ENCODE data around the gene WT1. TPM values are rescaled to one million over a fixed set of nuclear protein-coding genes. Genes with fewer than 3 reads are reported as not detected.
"Not testable (repeated sequence)": the region's sequence is repeated elsewhere in the genome, so short reads cannot be mapped to it uniquely, and the experiment has no call there.

WT1 gene
- total RNA-seq, 1 experiment from 2014 or later = 0.10 TPM

- Histone ChIP-seq H3K36me3 (no peaks in the 10 kb centered on the region), H3K9me3 (no peaks in the 10 kb centered on the region), H3K27me3 (no peaks in the 10 kb centered on the region), H3K4me3 (no peak overlapping the region)
- no peak for DNase-seq
Observed at GRCh38 chr11:32382339-32383049, 52.8 kb downstream of the WT1 start.

- no peak for DNase-seq
- no peaks in the 10 kb centered on the region for H3K9me3 ChIP-seq
- no peak overlapping the region for H3K4me3 ChIP-seq
- no peaks in the 10 kb centered on the region for H3K27me3 ChIP-seq
- H3K36me3 ChIP-seq = no peaks in the 10 kb centered on the region
Observed at GRCh38 chr11:32381179-32381578, 54.2 kb downstream of the WT1 start.

DNA sequence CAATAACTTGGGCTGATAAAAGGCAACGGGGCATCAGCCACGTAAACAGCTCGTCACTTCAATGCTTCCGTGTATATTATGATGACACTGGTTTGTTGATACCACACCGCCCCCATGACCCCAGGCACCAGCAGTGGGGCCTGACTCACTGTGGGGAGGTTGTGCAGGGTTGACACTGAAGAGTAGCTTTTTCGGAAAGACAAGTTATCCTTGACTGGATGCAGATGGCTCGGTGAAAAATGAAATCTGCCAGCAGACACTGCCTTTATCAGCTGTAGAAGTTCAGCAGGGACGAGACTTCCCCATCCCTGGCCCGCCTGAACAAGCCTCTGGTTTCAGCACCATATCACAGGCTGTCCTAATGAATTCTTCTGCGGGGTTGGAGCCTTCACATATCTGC is 55.6 kb downstream of the WT1 start:
- Histone ChIP-seq H3K4me3 (no peak overlapping the region), H3K9me3 (no peaks in the 10 kb centered on the region), H3K27me3 (no peaks in the 10 kb centered on the region), H3K36me3 (no peaks in the 10 kb centered on the region)
- DNase-seq = no peak

DNA sequence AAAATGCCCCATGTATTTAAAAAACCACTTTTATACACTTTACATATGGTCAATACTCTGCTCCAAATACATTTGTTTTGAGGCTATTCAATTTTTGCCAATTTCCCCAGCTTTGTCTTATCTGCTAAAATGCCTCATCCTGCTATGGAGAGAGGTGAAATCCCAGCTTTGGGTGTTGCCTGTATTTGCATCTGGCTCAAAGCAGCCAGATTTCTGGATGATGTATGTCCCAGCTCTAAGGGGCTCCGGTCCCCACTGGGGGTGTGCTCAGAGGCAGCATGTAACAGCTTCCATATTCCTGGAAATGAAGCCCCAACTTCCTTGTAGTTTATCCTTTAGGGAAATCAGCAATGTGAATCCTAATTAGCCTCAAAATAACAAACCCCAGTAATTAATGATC is 59.5 kb downstream of the WT1 start:
- DNase-seq = no peak
- Histone ChIP-seq H3K9me3 (no peaks in the 10 kb centered on the region), H3K36me3 (no peaks in the 10 kb centered on the region), H3K27me3 (no peaks in the 10 kb centered on the region), H3K4me3 (no peak overlapping the region)

GRCh38 chr11:32374261-32374711 is 61.1 kb downstream of the WT1 start:
- DNase-seq = no peak
- Histone ChIP-seq H3K9me3 (no peaks in the 10 kb centered on the region), H3K27me3 (no peaks in the 10 kb centered on the region), H3K36me3 (no peaks in the 10 kb centered on the region), H3K4me3 (no peak overlapping the region)

DNA sequence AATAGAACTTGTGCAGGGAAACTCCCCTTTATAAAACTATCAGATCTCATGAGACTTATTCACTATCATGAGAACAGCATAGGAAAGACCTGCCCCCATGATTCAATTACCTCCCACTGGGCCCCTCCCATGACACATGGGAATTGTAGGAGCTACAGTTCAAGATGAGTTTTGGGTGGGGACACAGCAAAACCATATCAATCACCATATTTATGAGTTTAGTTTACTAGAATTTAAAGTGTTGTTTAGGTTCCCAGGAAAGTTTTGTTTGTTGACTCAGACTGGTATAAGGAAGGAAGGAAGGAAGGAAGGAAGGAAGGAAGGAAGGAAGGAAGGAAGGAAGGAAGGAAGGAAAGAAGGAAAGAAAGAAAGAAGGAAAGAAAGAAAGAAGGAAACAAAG is 65.4 kb downstream of the WT1 start:
- DNase-seq, H3K4me3 ChIP-seq, H3K36me3 ChIP-seq, H3K9me3 ChIP-seq, H3K27me3 ChIP-seq: not testable (repeated sequence)

DNA sequence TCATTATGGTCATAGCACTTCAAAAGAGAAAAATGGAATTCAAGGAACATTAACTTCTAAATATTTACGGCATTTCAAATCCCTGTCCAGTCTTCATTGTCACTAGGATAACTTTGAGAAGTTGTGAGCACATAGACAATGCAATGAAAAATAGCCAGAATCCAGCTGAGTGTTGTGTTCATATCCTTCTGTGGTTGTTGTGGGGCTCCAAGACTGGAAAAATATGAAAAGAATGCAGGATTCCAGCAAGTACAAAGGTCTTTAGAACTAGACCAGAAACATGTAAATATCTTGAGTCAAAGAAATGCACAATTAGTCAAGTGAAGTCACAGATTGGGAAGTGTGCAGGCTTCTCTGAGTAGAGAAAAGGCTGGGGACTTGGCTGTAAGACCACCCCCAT is 68.7 kb downstream of the WT1 start:
- H3K4me3 ChIP-seq = no peak overlapping the region
- H3K36me3 ChIP-seq = no peaks in the 10 kb centered on the region
- no peaks in the 10 kb centered on the region for H3K27me3 ChIP-seq
- no peaks in the 10 kb centered on the region for H3K9me3 ChIP-seq
- DNase-seq = no peak

- Histone ChIP-seq H3K9me3 (no peaks in the 10 kb centered on the region), H3K27me3 (no peaks in the 10 kb centered on the region), H3K4me3 (no peak overlapping the region), H3K36me3 (no peaks in the 10 kb centered on the region)
- DNase-seq = no peak
Observed at GRCh38 chr11:32365192-32365591, 70.1 kb downstream of the WT1 start.

- DNase-seq = no peak
- Histone ChIP-seq H3K27me3 (no peaks in the 10 kb centered on the region), H3K4me3 (no peak overlapping the region), H3K36me3 (no peaks in the 10 kb centered on the region), H3K9me3 (no peaks in the 10 kb centered on the region)
Observed at GRCh38 chr11:32358729-32359128, 76.6 kb downstream of the WT1 start.

DNA sequence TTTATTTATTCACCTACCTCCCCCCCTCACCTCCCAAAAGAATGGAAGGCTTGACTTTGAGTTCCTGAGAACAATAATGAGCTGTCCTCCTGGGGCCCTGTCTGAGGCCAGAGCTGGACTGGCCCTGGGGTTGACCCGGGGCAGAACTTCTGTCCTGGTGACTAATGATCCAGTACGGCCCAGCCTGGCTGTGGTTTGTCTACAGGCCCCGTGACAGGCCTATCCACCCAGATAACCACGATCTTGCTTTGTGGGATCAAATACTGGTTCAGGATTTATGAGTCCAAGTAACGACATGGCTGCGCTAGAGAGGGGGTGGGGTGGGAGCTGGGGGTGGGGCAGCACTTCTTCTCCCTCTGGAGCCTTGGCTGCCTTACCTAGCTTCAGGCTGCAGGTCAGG is 81.5 kb downstream of the WT1 start:
- Histone ChIP-seq H3K4me3 (no peak overlapping the region), H3K27me3 (no peaks in the 10 kb centered on the region), H3K9me3 (no peaks in the 10 kb centered on the region), H3K36me3 (no peaks in the 10 kb centered on the region)
- no peak for DNase-seq

DNA sequence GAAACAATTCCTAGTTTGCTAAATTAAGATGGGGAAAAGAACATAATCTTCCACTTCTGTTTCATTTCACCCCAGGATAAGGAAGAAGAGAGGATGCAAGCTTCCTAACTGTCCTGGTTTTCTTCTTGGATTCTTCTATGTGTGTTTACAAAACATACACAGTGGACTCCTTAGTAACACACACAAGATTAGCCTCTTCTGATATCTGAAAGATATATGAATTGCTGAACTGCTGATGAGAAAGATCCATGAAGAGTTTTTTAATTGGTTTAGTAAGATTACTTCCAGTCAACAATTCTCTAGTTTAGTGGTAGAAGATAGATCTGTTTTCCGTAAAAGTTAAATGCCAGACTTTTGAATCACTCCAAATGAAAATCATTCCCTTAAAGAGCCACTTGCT is 86.8 kb downstream of the WT1 start:
- no peak for DNase-seq
- Histone ChIP-seq H3K27me3 (no peaks in the 10 kb centered on the region), H3K4me3 (no peak overlapping the region), H3K36me3 (no peaks in the 10 kb centered on the region), H3K9me3 (no peaks in the 10 kb centered on the region)

- DNase-seq = no peak
- no peak overlapping the region for H3K4me3 ChIP-seq
- no peaks in the 10 kb centered on the region for H3K36me3 ChIP-seq
- no peaks in the 10 kb centered on the region for H3K9me3 ChIP-seq
- no peaks in the 10 kb centered on the region for H3K27me3 ChIP-seq
Observed at GRCh38 chr11:32344946-32345345, 90.4 kb downstream of the WT1 start.

DNA sequence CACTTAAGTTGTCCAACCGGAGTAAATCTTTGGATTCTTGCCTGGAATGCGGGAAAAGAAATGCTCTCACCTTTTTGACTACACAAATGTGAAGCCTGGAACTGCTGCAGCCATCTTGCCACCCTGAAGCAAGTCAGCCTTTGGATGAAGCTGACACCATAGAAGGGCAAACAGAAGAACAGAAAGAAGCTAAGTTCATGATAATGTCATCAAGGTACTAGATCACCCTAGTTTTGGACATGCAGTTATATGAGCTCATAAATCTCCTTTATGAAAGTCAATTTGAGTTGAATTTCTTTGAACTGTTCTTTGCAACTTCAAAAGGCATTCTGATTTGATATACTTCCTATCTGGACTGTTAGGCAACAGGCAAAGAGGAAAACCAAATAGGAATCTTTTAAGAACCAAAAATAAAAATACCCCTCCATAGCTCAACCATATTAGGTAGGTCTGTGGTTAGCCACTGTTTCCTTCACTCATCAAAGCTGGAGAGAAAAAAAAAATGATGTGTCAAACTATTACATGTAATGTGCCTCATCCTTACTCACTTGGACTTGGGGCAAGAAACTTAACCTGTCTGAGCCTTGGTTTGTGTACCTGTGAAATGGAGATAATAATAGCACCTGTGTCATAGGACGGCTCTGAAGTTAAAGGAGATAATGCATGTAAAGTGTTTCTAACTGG is 91.9 kb downstream of the WT1 start:
- Histone ChIP-seq H3K27me3 (no peaks in the 10 kb centered on the region), H3K36me3 (no peaks in the 10 kb centered on the region), H3K9me3 (no peaks in the 10 kb centered on the region), H3K4me3 (no peak overlapping the region)
- no peak for DNase-seq

DNA sequence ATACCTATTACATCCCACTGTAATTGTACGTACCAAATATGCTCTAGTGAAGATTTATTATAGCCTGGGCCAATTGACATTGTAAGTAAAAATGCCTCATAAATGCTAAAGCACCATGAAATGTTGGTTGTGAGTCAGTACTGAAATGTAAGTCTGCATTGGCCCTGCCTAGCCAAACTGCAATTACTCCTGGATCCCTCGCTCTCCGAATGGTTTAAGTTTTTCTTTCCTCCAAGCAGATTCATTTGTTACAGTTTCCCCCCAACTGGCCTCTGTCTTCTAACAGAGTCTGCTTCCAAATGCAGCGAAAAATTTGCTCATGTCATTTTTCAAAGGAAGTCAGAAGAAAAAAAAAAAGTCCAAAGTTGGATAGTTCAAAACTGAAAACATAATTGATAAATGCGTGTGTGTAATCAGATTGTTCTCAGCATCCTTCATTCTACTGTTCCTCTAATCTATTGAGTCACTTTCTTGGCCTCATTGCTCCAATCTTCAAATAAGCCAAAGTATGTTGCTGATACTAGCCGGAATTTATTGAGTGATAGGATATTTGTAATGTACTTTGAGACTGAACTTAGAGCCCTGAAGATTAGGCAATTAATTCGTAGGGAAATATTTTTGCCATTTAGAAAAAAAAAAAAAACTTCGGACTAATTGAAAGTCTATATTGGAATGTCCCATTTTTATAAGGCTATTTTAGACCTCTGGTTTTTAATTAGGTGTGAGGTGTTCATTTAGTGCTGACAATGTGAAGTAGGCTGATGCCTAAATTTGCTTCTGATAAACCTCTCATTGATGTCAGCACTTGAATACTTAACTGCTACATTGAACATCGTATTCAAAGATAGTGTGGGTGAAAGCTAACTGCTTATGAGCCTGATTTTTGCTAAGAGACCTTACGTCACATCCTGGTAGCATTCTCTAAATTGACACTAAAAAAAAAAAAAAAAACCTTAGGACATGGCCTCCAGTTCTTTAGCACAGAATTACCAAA is 93.4 kb downstream of the WT1 start:
- no peaks in the 10 kb centered on the region for H3K27me3 ChIP-seq
- H3K9me3 ChIP-seq = no peaks in the 10 kb centered on the region
- DNase-seq = no peak
- H3K36me3 ChIP-seq = no peaks in the 10 kb centered on the region
- no peak overlapping the region for H3K4me3 ChIP-seq

DNA sequence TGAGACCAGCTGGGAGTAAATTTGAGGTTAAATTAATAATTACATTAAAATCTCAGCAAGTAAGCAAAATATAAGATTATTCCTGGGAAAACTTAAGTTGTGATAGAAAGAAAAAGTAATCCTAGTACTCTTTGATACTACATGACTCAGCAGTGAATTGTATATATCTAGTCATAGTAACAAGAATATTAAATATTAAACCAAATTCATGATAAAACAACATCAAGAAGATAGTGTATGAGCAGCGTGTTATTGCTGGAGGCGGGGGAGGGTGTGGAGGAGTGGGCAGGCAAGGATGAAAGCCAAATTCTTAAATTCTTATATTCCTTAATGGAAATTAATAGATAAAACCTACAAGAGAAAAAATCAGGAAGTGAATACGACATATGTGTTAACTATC is 95.2 kb downstream of the WT1 start:
- no peak overlapping the region for H3K4me3 ChIP-seq
- H3K36me3 ChIP-seq = no peaks in the 10 kb centered on the region
- H3K9me3 ChIP-seq = no peaks in the 10 kb centered on the region
- no peak for DNase-seq
- H3K27me3 ChIP-seq = no peaks in the 10 kb centered on the region
